Brain microvascular endothelial cell (primary cell): ENCODE results near the gene UNC5B.

Experiments
- DNase-seq: peaks from one replicate; pipeline ENCODE4 v3.0.0-alpha.2; 2020
- H3K27ac ChIP-seq: fragments of 250-450 bp; sonication (Bioruptor Pico); 2 replicates; pipeline ENCODE4 v1.5.1; 2020; ENCODE audit warnings: mild to moderate bottlenecking, moderate library complexity
- H3K27me3 ChIP-seq: fragments of 250-450 bp; sonication (Bioruptor Pico); replicated peaks from 2 replicates; pipeline ENCODE4 v1.5.1; 2020; ENCODE audit warnings: mild to moderate bottlenecking
- H3K36me3 ChIP-seq: fragments of 250-450 bp; sonication (Bioruptor Pico); replicated peaks from 2 replicates; pipeline ENCODE4 v1.5.1; 2020; ENCODE audit warnings: mild to moderate bottlenecking
- H3K4me3 ChIP-seq: 2 replicates; pipeline ENCODE4 v1.5.1; 2011; ENCODE audit warnings: low read depth, mild to moderate bottlenecking, control low read depth, low read length, moderate library complexity
- CTCF ChIP-seq: IDR thresholded peaks from 2 replicates; pipeline ENCODE4 v1.5.1; 2011; ENCODE audit warnings: low read depth, mild to moderate bottlenecking, moderate library complexity, low read length, control low read depth, inconsistent platforms; ENCODE audit errors: missing control alignments
- in situ Hi-C: cut with HindIII; loops from 2 replicates; pipeline ENCODE4 v1.10.0; 2017; ENCODE audit warnings: low sequenced_read_pairs, low pct_ligation_motif_present

Gene UNC5B

GRCh38 chr10:71262027-71262426 is 49.7 kb downstream of the UNC5B start:
- H3K36me3 ChIP-seq: no peaks in the 10 kb centered on the region
- H3K27me3 ChIP-seq: no peaks in the 10 kb centered on the region
- H3K4me3 ChIP-seq: no peak overlapping the region
- in situ Hi-C loops: no loop called here
- DNase-seq: no peak
- no peak overlapping the region for H3K27ac ChIP-seq
- TF ChIP-seq CTCF: no peak

- in situ Hi-C loops: no loop called here
- Histone ChIP-seq H3K4me3 (no peak overlapping the region), H3K36me3 (no peaks in the 10 kb centered on the region), H3K27me3 (no peaks in the 10 kb centered on the region), H3K27ac (no peak overlapping the region)
- TF ChIP-seq CTCF: no peak
- no peak for DNase-seq
These were observed 50.4 kb downstream of the UNC5B start for GRCh38 chr10:71262817-71263216.

GRCh38 chr10:71263376-71263775 is 51.0 kb downstream of the UNC5B start:
- H3K27me3 ChIP-seq: no peaks in the 10 kb centered on the region
- H3K27ac ChIP-seq: no peak overlapping the region
- in situ Hi-C loops: no loop called here
- H3K4me3 ChIP-seq: no peak overlapping the region
- no peak for DNase-seq
- TF ChIP-seq CTCF: no peak
- no peaks in the 10 kb centered on the region for H3K36me3 ChIP-seq

- Histone ChIP-seq H3K27ac (no peak overlapping the region), H3K4me3 (no peak overlapping the region), H3K36me3 (no peaks in the 10 kb centered on the region), H3K27me3 (no peaks in the 10 kb centered on the region)
- no peak for TF ChIP-seq CTCF
- in situ Hi-C loops: no loop called here
- DNase-seq: no peak
These were observed 52.2 kb downstream of the UNC5B start for GRCh38 chr10:71264345-71265200.

- no peak overlapping the region for H3K27ac ChIP-seq
- no peak overlapping the region for H3K4me3 ChIP-seq
- H3K36me3 ChIP-seq: no peaks in the 10 kb centered on the region
- DNase-seq: no peak
- in situ Hi-C loops: no loop called here
- no peak for TF ChIP-seq CTCF
- H3K27me3 ChIP-seq: no peaks in the 10 kb centered on the region
These were observed 52.8 kb downstream of the UNC5B start for GRCh38 chr10:71265201-71265575.

GRCh38 chr10:71265618-71266146 is 53.3 kb downstream of the UNC5B start:
- Histone ChIP-seq H3K36me3 (no peaks in the 10 kb centered on the region), H3K4me3 (no peak overlapping the region), H3K27me3 (no peaks in the 10 kb centered on the region), H3K27ac (no peak overlapping the region)
- no peak for DNase-seq
- TF ChIP-seq CTCF: no peak
- in situ Hi-C loops: no loop called here
